Measurements from ENCODE around the gene BNC2.

The BNC2 gene

DNA sequence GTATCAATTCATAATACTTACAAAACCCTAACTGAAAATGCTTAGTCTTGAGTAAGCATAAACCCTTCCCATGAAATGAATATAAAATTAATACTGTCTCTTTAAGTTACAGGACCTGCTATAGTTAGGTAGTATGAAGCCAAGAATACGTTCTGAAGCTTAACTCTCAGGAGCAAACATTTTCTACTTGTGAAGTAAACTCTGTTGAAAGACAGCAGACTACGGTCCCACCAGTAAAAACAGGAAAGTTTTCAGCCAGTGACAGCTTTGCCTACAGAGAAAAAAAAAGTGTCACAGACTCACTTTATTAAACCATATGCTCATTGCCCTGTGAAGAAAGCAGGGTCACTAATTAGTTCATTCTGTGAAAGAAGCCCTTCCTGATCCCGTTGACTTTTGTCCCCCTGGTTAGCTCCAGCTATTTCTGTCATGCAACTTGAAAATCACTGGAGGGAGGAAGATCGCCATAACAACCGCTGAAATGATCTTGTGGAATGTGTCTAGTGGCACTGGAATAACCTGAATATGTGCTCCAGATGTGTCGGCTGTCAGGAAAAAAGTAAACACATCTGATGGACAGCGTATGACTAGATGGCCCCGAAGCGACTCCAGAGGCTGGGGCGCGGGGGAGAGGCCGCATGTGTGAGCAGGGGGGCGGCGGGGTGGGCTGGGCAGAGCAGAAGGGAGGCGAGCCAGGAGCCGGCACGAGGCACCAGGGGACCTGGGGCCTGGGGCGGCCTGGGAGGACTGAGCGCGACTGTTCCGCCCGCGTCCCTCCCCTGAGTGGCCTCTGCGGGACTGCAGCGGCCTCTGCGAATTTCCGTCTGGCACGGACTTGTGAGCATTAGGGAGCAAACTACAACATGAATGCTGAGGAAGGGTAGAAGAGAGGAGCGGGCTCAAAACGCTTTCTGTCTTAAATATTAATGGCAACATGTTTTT, 41.9 kb downstream of the BNC2 start:
- Histone ChIP-seq H3K27ac (ENCODE audit: low read depth, low read length) (no peak overlapping the region), H3K27me3 (ENCODE audit: control insufficient read depth, insufficient read depth, low read length) (no peaks in the 10 kb centered on the region), H3K9me3 (ENCODE audit: control insufficient read depth, insufficient read depth, low read depth, low read length) (no peaks in the 10 kb centered on the region), H3K9ac (ENCODE audit: low read length) (peak overlapping the region; percentile 32), H3K4me3 (ENCODE audit: low read depth, low read length) (peak overlapping the region; percentile 36; the same call in 1 of the 2 replicates), H3K4me1 (ENCODE audit: control insufficient read depth, insufficient read depth, low read length) (peaks cover 41% of the 10 kb centered on the region), H3K36me3 (ENCODE audit: control insufficient read depth, insufficient read depth, low read length) (no peaks in the 10 kb centered on the region)

DNA sequence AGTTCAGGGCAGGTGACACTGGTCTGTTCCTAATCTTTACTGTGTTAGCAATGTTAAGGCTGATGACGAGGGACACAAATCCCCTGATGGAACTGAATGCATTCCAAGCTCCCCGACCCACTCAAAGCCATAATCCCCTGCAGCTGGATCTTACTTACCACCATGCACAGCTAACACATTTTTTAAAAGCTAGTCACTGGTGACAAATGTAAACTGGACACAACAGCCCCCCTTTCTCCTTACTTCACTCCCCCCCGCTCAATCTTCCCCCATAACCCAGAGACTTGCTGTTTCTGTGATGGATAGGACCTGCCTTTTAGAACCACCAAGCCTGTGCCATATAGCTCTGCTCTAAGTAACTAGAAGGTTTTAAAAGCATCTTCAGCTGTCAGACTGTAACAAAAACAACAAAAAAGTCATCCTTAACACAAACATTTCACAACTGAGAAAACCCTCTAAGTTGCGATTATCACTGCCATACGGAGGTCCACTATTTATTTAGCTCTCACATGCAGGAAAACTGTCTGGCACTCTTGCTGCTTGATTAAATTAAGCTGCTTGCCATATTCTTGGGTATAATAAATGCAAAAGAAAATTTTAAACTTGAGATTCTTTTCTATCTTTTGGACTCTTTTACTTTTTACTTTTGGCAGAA, 44.4 kb downstream of the BNC2 start:
- Histone ChIP-seq H3K9ac (ENCODE audit: low read length) (no peak overlapping the region), H3K27me3 (ENCODE audit: control insufficient read depth, insufficient read depth, low read length) (no peaks in the 10 kb centered on the region), H3K9me3 (ENCODE audit: control insufficient read depth, insufficient read depth, low read depth, low read length) (no peaks in the 10 kb centered on the region), H3K4me3 (ENCODE audit: low read depth, low read length) (no peak overlapping the region), H3K36me3 (ENCODE audit: control insufficient read depth, insufficient read depth, low read length) (no peaks in the 10 kb centered on the region), H3K27ac (ENCODE audit: low read depth, low read length) (no peak overlapping the region), H3K4me1 (ENCODE audit: control insufficient read depth, insufficient read depth, low read length) (peaks cover 41% of the 10 kb centered on the region)

DNA sequence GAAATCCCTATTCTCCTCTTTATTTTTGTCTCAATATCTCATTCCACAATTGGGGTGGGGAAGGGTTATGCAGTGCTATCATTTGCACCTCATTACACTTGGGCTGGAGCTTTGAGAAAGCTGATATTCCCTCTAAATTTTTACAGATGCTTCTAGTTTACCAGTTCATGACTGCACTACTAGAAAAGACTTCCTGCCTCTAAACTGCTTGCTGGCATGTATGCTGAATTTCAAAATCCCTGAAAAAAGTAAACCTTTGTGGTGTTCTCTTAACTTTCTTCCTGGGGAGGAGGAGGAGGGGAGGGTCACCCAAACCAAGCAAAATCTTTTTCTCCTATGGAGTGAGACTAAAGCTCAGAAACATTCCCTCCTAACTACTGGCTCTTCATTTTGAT, 45.1 kb downstream of the BNC2 start:
- Histone ChIP-seq H3K27me3 (ENCODE audit: control insufficient read depth, insufficient read depth, low read length) (no peaks in the 10 kb centered on the region), H3K4me3 (ENCODE audit: low read depth, low read length) (no peak overlapping the region), H3K9ac (ENCODE audit: low read length) (no peak overlapping the region), H3K36me3 (ENCODE audit: control insufficient read depth, insufficient read depth, low read length) (no peaks in the 10 kb centered on the region), H3K4me1 (ENCODE audit: control insufficient read depth, insufficient read depth, low read length) (peaks cover 40% of the 10 kb centered on the region), H3K9me3 (ENCODE audit: control insufficient read depth, insufficient read depth, low read depth, low read length) (no peaks in the 10 kb centered on the region), H3K27ac (ENCODE audit: low read depth, low read length) (no peak overlapping the region)

DNA sequence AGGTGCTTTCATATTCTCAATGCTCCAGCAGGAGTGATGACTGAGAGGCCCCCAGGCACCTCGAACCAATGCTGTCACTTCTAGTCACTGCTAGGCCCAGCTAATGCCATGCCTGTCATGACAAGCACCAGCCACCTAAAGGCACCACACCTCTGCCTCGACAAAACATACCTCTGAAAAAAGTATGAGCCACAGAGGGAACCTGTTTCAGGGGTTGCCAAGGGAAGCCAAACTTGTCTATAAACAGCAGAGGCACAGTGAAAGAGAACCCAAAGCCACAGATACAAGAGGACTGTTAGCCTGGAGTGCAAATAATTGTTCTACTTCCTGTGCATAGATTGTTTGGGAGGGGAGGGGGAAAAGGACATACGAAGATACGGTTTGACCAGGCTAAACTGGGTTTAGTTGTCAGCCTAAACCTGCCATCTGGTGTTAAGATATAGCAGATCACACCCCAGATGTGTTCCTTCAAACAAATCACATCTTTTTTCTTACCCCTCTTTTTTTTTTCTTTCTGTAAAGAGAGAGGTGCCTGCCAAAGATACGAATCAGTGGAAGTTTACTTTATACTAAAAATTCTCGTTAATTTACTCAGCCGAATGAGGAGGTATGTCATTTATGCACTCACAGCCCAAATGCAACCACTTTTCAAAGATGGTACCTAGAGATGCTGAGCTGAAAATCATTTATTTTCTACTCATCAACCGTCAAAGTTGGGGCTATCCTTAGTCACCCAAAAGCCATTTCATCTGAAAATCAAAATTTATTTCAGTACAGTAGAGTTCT, 45.7 kb downstream of the BNC2 start:
- Histone ChIP-seq H3K4me1 (ENCODE audit: control insufficient read depth, insufficient read depth, low read length) (peaks cover 37% of the 10 kb centered on the region), H3K27me3 (ENCODE audit: control insufficient read depth, insufficient read depth, low read length) (no peaks in the 10 kb centered on the region), H3K9me3 (ENCODE audit: control insufficient read depth, insufficient read depth, low read depth, low read length) (no peaks in the 10 kb centered on the region), H3K9ac (ENCODE audit: low read length) (no peak overlapping the region), H3K4me3 (ENCODE audit: low read depth, low read length) (no peak overlapping the region), H3K27ac (ENCODE audit: low read depth, low read length) (no peak overlapping the region), H3K36me3 (ENCODE audit: control insufficient read depth, insufficient read depth, low read length) (no peaks in the 10 kb centered on the region)

DNA sequence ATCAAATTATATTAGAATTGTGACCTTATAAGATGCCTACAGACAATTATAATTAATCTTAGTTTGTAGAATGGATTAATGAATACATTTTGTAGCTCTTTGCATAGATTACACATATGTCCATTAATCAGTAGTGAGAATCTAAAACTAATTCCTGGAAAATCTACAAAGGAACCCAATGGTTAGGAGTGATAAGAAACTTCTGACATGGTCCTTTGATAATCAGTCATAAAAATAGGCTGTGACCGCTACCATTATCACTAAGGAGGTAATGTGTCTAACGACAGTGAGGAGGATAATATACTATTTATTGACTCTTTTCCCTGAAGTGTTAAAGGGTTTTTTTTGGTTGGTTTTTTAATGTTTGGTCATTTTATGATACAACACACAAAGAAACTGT, 46.6 kb downstream of the BNC2 start:
- Histone ChIP-seq H3K9me3 (ENCODE audit: control insufficient read depth, insufficient read depth, low read depth, low read length) (no peaks in the 10 kb centered on the region), H3K27ac (ENCODE audit: low read depth, low read length) (no peak overlapping the region), H3K36me3 (ENCODE audit: control insufficient read depth, insufficient read depth, low read length) (no peaks in the 10 kb centered on the region), H3K9ac (ENCODE audit: low read length) (no peak overlapping the region), H3K4me3 (ENCODE audit: low read depth, low read length) (no peak overlapping the region), H3K27me3 (ENCODE audit: control insufficient read depth, insufficient read depth, low read length) (no peaks in the 10 kb centered on the region), H3K4me1 (ENCODE audit: control insufficient read depth, insufficient read depth, low read length) (peaks cover 31% of the 10 kb centered on the region)

DNA sequence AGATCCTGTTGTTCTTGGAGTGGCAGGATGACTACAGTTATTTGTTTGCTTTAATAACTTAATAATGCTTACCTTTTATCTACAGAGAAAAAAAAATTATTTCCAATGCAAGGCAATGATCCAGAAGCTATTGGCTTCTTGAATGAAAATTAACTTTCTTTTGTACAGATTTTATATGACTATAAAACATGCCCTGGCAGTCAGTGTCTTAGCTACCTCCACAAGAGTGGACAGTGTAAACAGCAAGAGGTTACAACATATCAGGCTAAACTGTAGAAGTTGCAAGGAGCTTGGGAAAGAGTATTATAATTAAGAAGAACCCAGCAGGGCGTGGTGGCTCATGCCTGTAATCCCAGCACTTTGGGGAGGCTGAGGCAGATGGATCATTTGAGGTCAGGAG, 49.1 kb downstream of the BNC2 start:
- H3K27ac ChIP-seq (ENCODE audit: low read depth, low read length), result no peak overlapping the region
- no peaks in the 10 kb centered on the region for H3K27me3 ChIP-seq (ENCODE audit: control insufficient read depth, insufficient read depth, low read length)
- no peak overlapping the region for H3K9ac ChIP-seq (ENCODE audit: low read length)
- H3K4me3 ChIP-seq (ENCODE audit: low read depth, low read length), result no peak overlapping the region
- peaks cover 37% of the 10 kb centered on the region for H3K4me1 ChIP-seq (ENCODE audit: control insufficient read depth, insufficient read depth, low read length)
- no peaks in the 10 kb centered on the region for H3K36me3 ChIP-seq (ENCODE audit: control insufficient read depth, insufficient read depth, low read length)
- H3K9me3 ChIP-seq (ENCODE audit: control insufficient read depth, insufficient read depth, low read depth, low read length), result no peaks in the 10 kb centered on the region

DNA sequence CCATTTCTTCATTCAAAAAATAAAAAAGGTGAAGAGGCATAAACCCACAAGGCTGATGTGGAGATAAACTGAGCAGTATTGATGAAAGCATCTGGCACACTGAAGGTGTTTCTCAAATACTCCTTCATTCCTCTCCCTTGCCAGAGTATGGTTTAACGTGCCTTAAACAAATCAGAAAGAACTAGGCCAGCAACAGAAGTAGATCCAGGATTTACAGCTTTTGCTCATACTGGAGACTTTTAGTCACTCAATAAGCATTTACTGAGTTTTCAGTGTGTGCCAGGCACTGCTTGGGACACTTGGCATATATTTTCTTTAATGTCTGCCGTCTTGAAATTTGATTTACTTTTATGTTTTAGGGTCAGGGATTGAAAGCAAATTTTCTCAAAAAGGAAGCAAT, 53.0 kb downstream of the BNC2 start:
- H3K4me1 ChIP-seq (ENCODE audit: control insufficient read depth, insufficient read depth, low read length), result peaks cover 27% of the 10 kb centered on the region
- H3K36me3 ChIP-seq (ENCODE audit: control insufficient read depth, insufficient read depth, low read length), result no peaks in the 10 kb centered on the region
- H3K9me3 ChIP-seq (ENCODE audit: control insufficient read depth, insufficient read depth, low read depth, low read length), result no peaks in the 10 kb centered on the region
- H3K4me3 ChIP-seq (ENCODE audit: low read depth, low read length), result no peak overlapping the region
- no peak overlapping the region for H3K9ac ChIP-seq (ENCODE audit: low read length)
- H3K27ac ChIP-seq (ENCODE audit: low read depth, low read length), result no peak overlapping the region
- H3K27me3 ChIP-seq (ENCODE audit: control insufficient read depth, insufficient read depth, low read length), result no peaks in the 10 kb centered on the region

DNA sequence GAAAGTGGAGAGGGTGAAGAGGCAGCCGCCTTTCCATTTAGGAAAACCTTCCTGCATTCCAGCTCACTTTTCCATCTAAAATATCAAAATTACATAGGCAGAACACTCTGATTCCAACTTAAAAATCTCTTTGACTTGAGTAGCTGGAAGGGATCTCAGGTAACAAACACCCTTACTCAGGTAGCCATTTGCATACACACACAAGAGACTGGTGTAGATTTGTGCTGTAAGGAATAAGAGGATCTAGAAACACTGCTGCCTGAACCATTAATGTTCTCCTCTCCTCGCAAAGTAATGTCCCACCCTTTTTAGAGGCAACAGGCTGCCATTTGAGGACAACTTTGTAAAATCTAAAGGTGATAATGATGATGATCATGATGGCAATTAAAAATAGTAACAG, 53.5 kb downstream of the BNC2 start:
- no peaks in the 10 kb centered on the region for H3K36me3 ChIP-seq (ENCODE audit: control insufficient read depth, insufficient read depth, low read length)
- no peaks in the 10 kb centered on the region for H3K9me3 ChIP-seq (ENCODE audit: control insufficient read depth, insufficient read depth, low read depth, low read length)
- no peak overlapping the region for H3K4me3 ChIP-seq (ENCODE audit: low read depth, low read length)
- H3K9ac ChIP-seq (ENCODE audit: low read length), result no peak overlapping the region
- 0 out of 2 replicates have a peak overlapping the region, but pooled peaks have one; percentile 22 for H3K27ac ChIP-seq (ENCODE audit: low read depth, low read length)
- peaks cover 32% of the 10 kb centered on the region for H3K4me1 ChIP-seq (ENCODE audit: control insufficient read depth, insufficient read depth, low read length)
- H3K27me3 ChIP-seq (ENCODE audit: control insufficient read depth, insufficient read depth, low read length), result no peaks in the 10 kb centered on the region

DNA sequence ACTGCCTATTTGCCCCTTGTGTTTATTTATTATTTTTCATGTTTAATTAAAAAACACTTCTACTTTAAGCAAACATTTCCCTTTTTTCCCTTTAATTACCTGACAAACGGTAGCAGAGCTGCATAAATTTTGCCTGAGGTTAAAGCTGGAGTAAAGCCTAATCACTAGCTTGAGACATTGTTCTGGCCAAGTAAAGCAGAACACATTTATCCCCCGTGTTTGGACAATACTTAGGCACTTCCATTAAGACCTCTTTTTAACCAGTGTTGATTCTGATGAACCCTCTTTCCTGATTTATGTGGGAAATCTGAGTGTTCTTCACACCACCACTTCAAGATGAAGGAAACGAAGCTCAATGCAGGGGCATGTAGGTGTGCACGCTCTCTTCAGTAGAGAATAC, 54.5 kb downstream of the BNC2 start:
- no peak overlapping the region for H3K27ac ChIP-seq (ENCODE audit: low read depth, low read length)

DNA sequence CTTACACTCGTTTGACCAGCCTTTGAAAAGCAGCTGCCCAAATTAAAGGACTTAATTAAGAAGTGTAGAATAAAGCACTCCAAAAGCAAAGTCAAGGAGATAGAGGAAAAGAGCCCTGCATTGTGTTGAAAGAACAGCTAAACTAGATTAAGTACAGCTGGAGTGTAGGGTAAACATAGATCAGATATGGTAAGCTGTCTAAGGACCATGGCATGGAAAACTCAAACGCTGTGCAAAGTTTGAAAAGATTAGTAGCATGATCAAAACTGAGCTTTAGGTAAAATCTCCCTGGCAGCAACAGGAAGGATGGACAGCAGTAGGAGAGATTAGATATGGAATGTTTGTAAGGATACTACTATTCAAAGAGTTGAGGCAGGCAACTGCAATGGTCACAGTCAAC, 55.4 kb downstream of the BNC2 start:
- Histone ChIP-seq H3K27ac (ENCODE audit: low read depth, low read length) (no peak overlapping the region), H3K9me3 (ENCODE audit: control insufficient read depth, insufficient read depth, low read depth, low read length) (no peaks in the 10 kb centered on the region), H3K9ac (ENCODE audit: low read length) (no peak overlapping the region), H3K4me3 (ENCODE audit: low read depth, low read length) (no peak overlapping the region), H3K4me1 (ENCODE audit: control insufficient read depth, insufficient read depth, low read length) (peaks cover 42% of the 10 kb centered on the region), H3K27me3 (ENCODE audit: control insufficient read depth, insufficient read depth, low read length) (no peaks in the 10 kb centered on the region), H3K36me3 (ENCODE audit: control insufficient read depth, insufficient read depth, low read length) (no peaks in the 10 kb centered on the region)

More for the DNA sequence above, 54.5 kb downstream of the BNC2 start:
- Histone ChIP-seq H3K36me3 (ENCODE audit: control insufficient read depth, insufficient read depth, low read length) (no peaks in the 10 kb centered on the region), H3K9ac (ENCODE audit: low read length) (no peak overlapping the region), H3K4me1 (ENCODE audit: control insufficient read depth, insufficient read depth, low read length) (peaks cover 38% of the 10 kb centered on the region), H3K9me3 (ENCODE audit: control insufficient read depth, insufficient read depth, low read depth, low read length) (no peaks in the 10 kb centered on the region), H3K27me3 (ENCODE audit: control insufficient read depth, insufficient read depth, low read length) (no peaks in the 10 kb centered on the region), H3K4me3 (ENCODE audit: low read depth, low read length) (no peak overlapping the region)
